AG09319 (cell line): ENCODE results near the gene RFPL2.

Experiments used
- DNase-seq: peaks from one replicate; pipeline ENCODE4 v3.0.0-alpha.2; 2010; ENCODE audit warnings: low read depth; ENCODE audit errors: extremely low read depth
- TF ChIP-seq, protein P1 (sequence below): IDR thresholded peaks from 2 replicates; pipeline ENCODE4 v1.5.1; 2011; ENCODE audit warnings: low read depth, mild to moderate bottlenecking, inconsistent platforms, low read length, moderate library complexity

The RFPL2 gene

DNA sequence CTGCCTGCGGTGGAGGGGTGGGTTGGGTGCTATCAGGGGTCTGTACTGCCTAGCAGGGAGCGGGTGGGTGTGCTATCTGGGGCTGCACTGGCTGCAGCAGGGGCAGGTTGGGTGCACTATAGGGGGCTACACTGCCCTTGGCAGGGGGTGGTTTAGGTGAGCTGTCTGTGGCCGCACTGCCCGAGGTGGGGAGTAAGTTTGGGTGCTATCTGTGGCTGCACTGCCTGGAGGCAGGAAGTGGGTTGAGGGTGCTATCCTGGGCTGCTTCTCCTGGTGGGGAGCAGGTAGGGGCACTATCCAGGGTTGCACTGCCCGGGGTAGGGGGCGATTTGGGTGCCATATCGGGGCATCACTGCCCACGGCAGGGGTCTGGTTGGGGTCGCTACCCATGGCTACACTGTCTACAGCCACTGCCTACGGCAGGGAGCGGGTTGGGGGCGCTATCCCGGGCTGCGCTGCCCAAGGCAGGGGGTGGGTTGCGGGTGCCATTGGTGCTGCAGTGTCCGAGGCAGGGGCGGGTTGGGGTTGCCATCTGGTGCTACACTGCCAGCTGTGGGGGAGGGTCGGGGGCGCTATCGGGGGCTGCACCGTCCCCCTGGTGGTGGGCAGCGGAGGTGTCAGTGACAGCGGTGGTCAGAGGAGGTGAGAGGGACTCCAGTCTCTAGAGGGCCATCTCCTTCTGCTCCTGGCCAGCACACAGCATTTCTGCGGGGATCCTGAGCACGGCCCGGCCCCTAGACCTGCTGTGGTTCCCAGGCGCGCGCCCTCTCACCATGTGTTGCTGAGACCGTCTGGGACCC is 1.3 kb upstream of the RFPL2 start:
- TF ChIP-seq, protein P1, sequence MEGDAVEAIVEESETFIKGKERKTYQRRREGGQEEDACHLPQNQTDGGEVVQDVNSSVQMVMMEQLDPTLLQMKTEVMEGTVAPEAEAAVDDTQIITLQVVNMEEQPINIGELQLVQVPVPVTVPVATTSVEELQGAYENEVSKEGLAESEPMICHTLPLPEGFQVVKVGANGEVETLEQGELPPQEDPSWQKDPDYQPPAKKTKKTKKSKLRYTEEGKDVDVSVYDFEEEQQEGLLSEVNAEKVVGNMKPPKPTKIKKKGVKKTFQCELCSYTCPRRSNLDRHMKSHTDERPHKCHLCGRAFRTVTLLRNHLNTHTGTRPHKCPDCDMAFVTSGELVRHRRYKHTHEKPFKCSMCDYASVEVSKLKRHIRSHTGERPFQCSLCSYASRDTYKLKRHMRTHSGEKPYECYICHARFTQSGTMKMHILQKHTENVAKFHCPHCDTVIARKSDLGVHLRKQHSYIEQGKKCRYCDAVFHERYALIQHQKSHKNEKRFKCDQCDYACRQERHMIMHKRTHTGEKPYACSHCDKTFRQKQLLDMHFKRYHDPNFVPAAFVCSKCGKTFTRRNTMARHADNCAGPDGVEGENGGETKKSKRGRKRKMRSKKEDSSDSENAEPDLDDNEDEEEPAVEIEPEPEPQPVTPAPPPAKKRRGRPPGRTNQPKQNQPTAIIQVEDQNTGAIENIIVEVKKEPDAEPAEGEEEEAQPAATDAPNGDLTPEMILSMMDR: no peak
- DNase-seq: no peak

DNA sequence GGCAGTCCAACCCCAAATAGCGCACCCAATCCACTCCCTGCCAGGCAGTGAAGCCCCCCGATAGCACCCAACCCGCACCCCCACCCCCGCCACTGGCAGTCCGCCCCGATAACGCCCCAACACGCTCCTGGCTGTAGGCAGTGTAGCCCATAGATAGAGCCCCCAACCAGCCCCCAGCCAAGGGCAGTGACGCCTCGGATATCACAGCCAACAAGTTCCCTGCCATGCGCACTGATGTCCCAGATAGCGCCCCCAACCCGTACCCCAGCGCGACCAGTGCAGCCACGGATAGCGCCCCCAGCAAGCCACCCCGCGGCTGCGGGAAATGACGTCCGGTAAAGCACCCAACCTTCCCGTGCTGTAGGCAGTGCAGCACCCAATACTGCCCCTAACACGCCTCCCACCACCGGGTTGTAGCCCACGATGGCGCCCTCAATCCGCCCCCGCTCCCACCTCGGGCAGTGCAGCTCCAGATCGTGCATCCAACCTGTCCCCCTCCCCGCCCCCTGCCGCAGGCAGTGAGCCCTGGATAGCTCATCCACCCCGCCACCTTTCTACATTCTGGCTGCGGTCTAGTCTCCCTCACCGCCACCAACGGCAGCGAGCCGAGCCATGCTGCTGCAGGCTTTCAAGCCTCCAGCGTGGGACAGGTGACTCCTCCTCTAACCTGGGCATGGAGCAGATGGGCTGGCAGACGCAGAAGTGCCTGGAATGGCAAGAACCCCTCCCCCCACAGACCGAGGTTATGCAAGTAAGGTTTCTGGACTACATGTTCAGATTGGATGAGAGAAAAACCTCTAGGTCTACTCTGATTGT is 625 bp downstream of the RFPL2 start:
- DNase-seq: no peak
- TF ChIP-seq, protein P1: no peak

DNA sequence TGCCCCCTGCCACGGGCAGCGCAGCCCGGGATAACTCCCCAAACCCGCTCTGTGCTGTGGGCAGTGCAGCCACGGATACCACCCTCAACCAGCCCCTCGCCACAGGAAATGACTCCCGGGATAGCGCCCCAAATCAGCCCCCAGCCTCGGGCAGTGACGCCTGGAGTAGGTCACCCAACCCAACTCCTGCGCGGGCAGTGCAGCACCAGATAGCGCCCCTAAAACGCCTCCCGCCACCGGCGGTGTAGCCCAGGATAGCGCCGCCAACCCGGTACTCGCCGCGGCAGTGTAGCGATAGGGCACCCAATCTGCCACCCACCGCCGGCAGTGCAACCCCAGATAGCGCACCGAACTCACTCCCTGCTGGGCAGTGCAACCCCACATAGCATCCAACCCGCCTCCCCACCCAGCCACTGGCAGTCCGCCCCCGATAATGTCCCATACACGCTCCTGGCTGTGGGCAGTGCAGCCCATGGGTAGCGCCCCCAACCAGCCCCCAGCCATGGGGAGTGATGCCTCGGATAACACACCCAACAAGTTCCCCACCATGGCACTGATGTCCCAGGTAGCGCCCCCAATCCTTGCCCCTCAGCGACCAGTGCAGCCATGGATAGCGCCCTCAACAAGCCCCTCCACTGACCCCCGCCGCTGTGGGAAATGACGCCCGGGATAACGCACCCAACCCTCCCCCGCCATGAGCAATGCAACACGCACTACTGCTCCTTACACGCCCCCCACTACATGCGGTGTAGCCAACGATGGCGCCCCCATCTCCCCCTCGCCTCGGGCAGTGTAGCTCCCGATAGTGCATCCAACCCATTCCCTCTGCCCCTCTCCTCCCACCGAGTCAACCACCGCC is 1.5 kb downstream of the RFPL2 start:
- no peak for DNase-seq
- TF ChIP-seq, protein P1: no peak

DNA sequence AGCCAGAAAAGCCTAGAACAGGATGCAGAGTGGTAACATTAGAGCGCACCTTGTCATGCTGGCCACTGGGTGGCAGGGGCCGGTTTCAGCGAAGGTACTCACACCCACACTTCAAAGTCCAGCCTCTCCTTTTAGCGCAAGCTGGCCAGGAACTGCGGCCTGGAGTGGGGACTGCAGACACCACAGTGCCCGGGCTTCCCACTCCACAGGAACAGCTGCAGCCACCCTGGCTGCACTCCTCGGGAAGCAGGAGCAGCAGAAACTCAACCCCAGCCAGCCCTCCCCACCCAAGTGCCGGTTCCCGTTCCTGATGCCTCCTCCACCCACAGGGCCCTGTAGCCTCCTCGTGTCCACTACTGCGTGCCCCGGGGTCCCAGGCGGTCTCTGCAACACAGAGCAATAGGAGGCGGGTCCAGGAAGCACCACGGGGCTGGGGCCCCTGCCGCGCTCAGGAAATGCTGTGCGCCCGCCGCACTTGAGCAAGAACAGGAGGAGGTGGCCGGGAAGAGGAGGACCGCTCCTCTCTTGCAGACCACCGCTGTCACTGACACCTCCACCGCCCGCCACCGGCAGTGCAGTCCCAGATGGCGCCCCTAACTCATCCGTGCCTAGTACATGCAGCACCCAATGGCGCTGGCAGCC is 2.2 kb downstream of the RFPL2 start:
- TF ChIP-seq, protein P1: peak; percentile 39
- DNase-seq: no peak

DNA sequence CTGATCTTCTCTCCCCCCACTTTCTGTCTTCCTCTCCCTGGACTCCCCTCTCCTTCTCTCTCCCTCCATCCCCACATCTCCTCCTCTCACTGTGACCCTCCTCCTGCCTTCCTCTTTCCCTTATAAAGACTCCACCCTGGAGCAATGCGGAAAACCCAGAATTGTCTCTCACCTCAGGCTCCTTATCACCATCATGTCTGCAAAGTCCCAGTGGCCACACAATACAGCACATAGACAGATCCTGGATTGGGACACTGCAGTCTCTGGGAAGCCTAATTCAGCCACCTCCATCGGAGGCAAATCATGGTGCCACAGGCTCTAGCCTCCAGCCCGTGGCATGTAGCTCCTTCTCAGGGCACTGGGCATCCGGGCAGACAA is 2.7 kb downstream of the RFPL2 start:
- DNase-seq: no peak
- TF ChIP-seq, protein P1: no peak

DNA sequence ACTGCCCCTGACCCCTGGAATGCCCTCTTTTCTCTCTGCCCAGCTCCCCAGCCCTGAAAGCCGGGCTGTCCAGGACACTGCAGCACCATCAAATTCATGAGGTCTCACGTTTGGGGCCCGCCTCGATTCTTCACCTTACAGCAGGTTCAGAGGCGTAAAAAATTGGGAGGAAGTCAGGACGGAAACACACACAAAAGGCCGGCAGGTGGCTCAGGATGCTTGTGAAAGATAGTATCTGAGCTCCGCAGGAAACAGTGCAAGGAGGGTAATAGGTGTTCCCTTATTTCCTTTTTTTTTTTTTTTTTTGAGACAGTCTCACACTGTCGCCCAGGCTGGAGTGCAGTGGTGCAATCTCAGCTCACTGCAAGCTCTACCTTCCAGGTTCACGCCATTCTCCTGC is 4.1 kb downstream of the RFPL2 start:
- TF ChIP-seq, protein P1: no peak

More for the DNA sequence above, 4.1 kb downstream of the RFPL2 start:
- DNase-seq: no peak
